Measurements from ENCODE around the gene PEAK1. TPM values are rescaled to one million over a fixed set of nuclear protein-coding genes. Genes with fewer than 3 reads are reported as not detected.

PEAK1 gene
- polyA plus RNA-seq, 1 donor (not counting 4 experiments of a cell fraction or from before 2014, with no cell fraction given), result 5.9 TPM

DNA sequence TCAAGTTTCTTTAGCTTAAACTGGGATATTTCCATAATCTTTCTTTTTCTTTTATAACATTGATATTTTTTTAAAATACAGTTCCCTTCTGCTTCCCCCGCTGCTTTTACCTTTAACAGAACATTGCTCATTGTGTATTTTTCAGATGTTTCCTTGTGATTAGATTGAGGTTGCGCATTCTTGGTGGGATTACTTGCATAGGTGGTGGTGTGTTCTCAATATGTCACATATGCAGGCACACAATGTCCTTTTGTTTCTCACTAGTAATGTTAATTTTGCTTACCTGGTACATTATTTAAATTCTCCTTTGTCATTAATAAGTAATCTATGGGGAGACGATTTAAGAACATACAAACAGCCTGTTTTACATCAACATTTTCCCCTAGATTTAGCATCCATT is 49.0 kb upstream of the PEAK1 start:
- Histone ChIP-seq H4K20me1 (ENCODE audit: control insufficient read depth, extremely low read depth, insufficient read depth, low read length) (no peaks in the 10 kb centered on the region), H3K27me3 (ENCODE audit: control insufficient read depth, extremely low read depth, insufficient read depth, low read length) (no peaks in the 10 kb centered on the region), H3K36me3 (ENCODE audit: control insufficient read depth in 2 of 2, extremely low read depth in 1 of 2, insufficient read depth in 2 of 2, low read length in 2 of 2) (peaks cover 7 to 12% of the 10 kb centered on the region in 2 experiments), H3K9me1 (ENCODE audit: control insufficient read depth, extremely low read depth, insufficient read depth, low read length) (no peaks in the 10 kb centered on the region), H2AFZ (ENCODE audit: control insufficient read depth, low read length) (no peak overlapping the region), H3K9me3 (ENCODE audit: control insufficient read depth, low read depth, low read length) (no peaks in the 10 kb centered on the region), H3K79me2 (ENCODE audit: control insufficient read depth, insufficient read depth, low read length) (no peaks in the 10 kb centered on the region), H3K27ac (ENCODE audit: control insufficient read depth, insufficient read depth, low read length) (no peak overlapping the region), H3K4me1 (ENCODE audit: control insufficient read depth, extremely low read depth, insufficient read depth, low read length) (no peaks in the 10 kb centered on the region), H3K4me2 (ENCODE audit: control insufficient read depth, extremely low read depth, insufficient read depth, low read depth, low read length) (no peak overlapping the region), H3K4me3 (ENCODE audit: control insufficient read depth in 2 of 3, extremely low read depth in 1 of 3, insufficient read depth in 2 of 3, low read depth in 1 of 3, low read length in 3 of 3) (no peak overlapping the region), H3K9ac (ENCODE audit: control insufficient read depth, extremely low read depth, insufficient read depth, low read length) (no peak overlapping the region)
- TF ChIP-seq EZH2 (IDR thresholded peaks at IDR 0.05; ENCODE audit: low read length), result no peak
- TF ChIP-seq, protein P1, sequence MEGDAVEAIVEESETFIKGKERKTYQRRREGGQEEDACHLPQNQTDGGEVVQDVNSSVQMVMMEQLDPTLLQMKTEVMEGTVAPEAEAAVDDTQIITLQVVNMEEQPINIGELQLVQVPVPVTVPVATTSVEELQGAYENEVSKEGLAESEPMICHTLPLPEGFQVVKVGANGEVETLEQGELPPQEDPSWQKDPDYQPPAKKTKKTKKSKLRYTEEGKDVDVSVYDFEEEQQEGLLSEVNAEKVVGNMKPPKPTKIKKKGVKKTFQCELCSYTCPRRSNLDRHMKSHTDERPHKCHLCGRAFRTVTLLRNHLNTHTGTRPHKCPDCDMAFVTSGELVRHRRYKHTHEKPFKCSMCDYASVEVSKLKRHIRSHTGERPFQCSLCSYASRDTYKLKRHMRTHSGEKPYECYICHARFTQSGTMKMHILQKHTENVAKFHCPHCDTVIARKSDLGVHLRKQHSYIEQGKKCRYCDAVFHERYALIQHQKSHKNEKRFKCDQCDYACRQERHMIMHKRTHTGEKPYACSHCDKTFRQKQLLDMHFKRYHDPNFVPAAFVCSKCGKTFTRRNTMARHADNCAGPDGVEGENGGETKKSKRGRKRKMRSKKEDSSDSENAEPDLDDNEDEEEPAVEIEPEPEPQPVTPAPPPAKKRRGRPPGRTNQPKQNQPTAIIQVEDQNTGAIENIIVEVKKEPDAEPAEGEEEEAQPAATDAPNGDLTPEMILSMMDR (optimal IDR thresholded peaks at IDR 0.05 in 1 of 3, IDR thresholded peaks at IDR 0.05 in 1 of 3, conservative IDR thresholded peaks at IDR 0.05 in 1 of 3; ENCODE audit: extremely low read depth in 1 of 3, insufficient read depth in 2 of 3, low read length in 3 of 3), result no peak
- FAIRE-seq (no peak), DNase-seq (ENCODE audit: low read depth, low spot score) (no peak)
- dilution Hi-C loops (cut with MboI; ENCODE audit: extremely low pct_ligation_motif_present, low sequenced_read_pairs), result no loop called here

- Histone ChIP-seq H3K36me3 (ENCODE audit: control insufficient read depth in 2 of 2, extremely low read depth in 1 of 2, insufficient read depth in 2 of 2, low read length in 2 of 2) (peaks cover 7 to 12% of the 10 kb centered on the region in 2 experiments), H3K4me3 (ENCODE audit: control insufficient read depth in 2 of 3, extremely low read depth in 1 of 3, insufficient read depth in 2 of 3, low read depth in 1 of 3, low read length in 3 of 3) (no peak overlapping the region), H3K4me1 (ENCODE audit: control insufficient read depth, extremely low read depth, insufficient read depth, low read length) (no peaks in the 10 kb centered on the region), H3K9me1 (ENCODE audit: control insufficient read depth, extremely low read depth, insufficient read depth, low read length) (no peaks in the 10 kb centered on the region), H3K4me2 (ENCODE audit: control insufficient read depth, extremely low read depth, insufficient read depth, low read depth, low read length) (no peak overlapping the region), H3K27me3 (ENCODE audit: control insufficient read depth, extremely low read depth, insufficient read depth, low read length) (no peaks in the 10 kb centered on the region), H3K27ac (ENCODE audit: control insufficient read depth, insufficient read depth, low read length) (no peak overlapping the region), H3K9ac (ENCODE audit: control insufficient read depth, extremely low read depth, insufficient read depth, low read length) (no peak overlapping the region), H4K20me1 (ENCODE audit: control insufficient read depth, extremely low read depth, insufficient read depth, low read length) (no peaks in the 10 kb centered on the region), H3K9me3 (ENCODE audit: control insufficient read depth, low read depth, low read length) (no peaks in the 10 kb centered on the region), H2AFZ (ENCODE audit: control insufficient read depth, low read length) (no peak overlapping the region), H3K79me2 (ENCODE audit: control insufficient read depth, insufficient read depth, low read length) (no peaks in the 10 kb centered on the region)
- DNase-seq (ENCODE audit: low read depth, low spot score) (no peak), FAIRE-seq (no peak)
- no peak for TF ChIP-seq EZH2 (IDR thresholded peaks at IDR 0.05; ENCODE audit: low read length)
- TF ChIP-seq, protein P1 (optimal IDR thresholded peaks at IDR 0.05 in 1 of 3, IDR thresholded peaks at IDR 0.05 in 1 of 3, conservative IDR thresholded peaks at IDR 0.05 in 1 of 3; ENCODE audit: extremely low read depth in 1 of 3, insufficient read depth in 2 of 3, low read length in 3 of 3), result no peak
- dilution Hi-C loops (cut with MboI; ENCODE audit: extremely low pct_ligation_motif_present, low sequenced_read_pairs), result no loop called here
These were observed 46.6 kb upstream of the PEAK1 start for GRCh38 chr15:77466521-77466920.

Data from keratinocyte (primary cell).